HCT116 (cell line): Measurements from ENCODE around the gene TELO2. TPM values are rescaled to one million over a fixed set of nuclear protein-coding genes. Genes with fewer than 3 reads are reported as not detected.

Experiments
- ATAC-seq: fragments of 200-7000 bp; cut with Tn5 transposase; 2 replicates; pipeline ENCODE4 v1.9.1; 2020; ENCODE audit warnings: mild to moderate bottlenecking, moderate library complexity
- BruUV-seq: library from RNA; stranded (reverse); fragments of 400-500 nt; replicated peaks from 2 replicates; lab custom pipeline; 2021; lab: Mats Ljungman, UMichigan
- CTCF ChIA-PET: fragments of 300-600 bp; sonication (Branson Sonifier 250); formaldehyde crosslinking; loops from one replicate; lab custom pipeline; 2021; ENCODE audit warnings: antibody characterized with exemption; lab: Charles Lee
- POLR2A ChIA-PET: fragments of 300-600, 350-600 bp; sonication (Branson Sonifier 250); formaldehyde crosslinking; loops from one replicate; lab custom pipeline; 2021; ENCODE audit warnings: antibody characterized with exemption; lab: Charles Lee
- RAD21 ChIA-PET, 2 experiments: fragments of 300-600 bp; sonication (Branson Sonifier 250); formaldehyde crosslinking; loops; one replicate each; lab custom pipeline; 2023; ENCODE audit warnings: low total read pairs in 2 of 2; ENCODE audit not compliant: uncharacterized antibody in 2 of 2, unreplicated experiment in 2 of 2, low non-redundant PET in 1 of 2; lab: Charles Lee
- DNase-seq: peaks from one replicate; pipeline ENCODE4 v3.0.0-alpha.2; 2010; ENCODE audit warnings: low read depth, low spot score
- H2AFZ ChIP-seq: fragments of 200-600 bp; shearing (Covaris generic), sonication (generic); 2 replicates; pipeline ENCODE4 v1.6.1; 2017; ENCODE audit warnings: low read depth, mixed run types, mixed read lengths, antibody characterized with exemption, low read length; ENCODE audit not compliant: poor library complexity, severe bottlenecking
- H3K27ac ChIP-seq: 2 replicates; pipeline ENCODE4 v1.5.1; 2012; ENCODE audit warnings: low read depth, low read length
- H3K27me3 ChIP-seq: fragments of 200-600 bp; sonication (generic); 2 replicates; pipeline ENCODE4 v1.6.1; 2016; ENCODE audit warnings: mixed run types, low read length, mixed read lengths; ENCODE audit not compliant: insufficient read depth
- H3K36me3 ChIP-seq, 2 experiments: fragments of 200-500 bp in 1 of 2; fragments of 200-600 bp in 1 of 2; sonication (Bioruptor generic) in 1 of 2; sonication (generic) in 1 of 2; 2 replicates each; pipeline versions ENCODE4 v1.5.1 to v1.6.1; 2014 to 2016; ENCODE audit warnings: low read length in 2 of 2, inconsistent platforms in 1 of 2, mixed read lengths in 1 of 2, mixed run types in 1 of 2; ENCODE audit not compliant: insufficient read depth in 2 of 2, control insufficient read depth in 1 of 2
- H3K4me1 ChIP-seq, 2 experiments: fragments of 200-600 bp in 1 of 2; sonication (generic) in 1 of 2; 2 replicates each; pipeline versions ENCODE4 v1.5.1 to v1.6.1; 2012 to 2017; ENCODE audit warnings: low read length in 2 of 2, inconsistent platforms in 1 of 2, mild to moderate bottlenecking in 1 of 2, mixed read lengths in 1 of 2, mixed run types in 1 of 2, moderate library complexity in 1 of 2; ENCODE audit not compliant: insufficient read depth in 2 of 2, control insufficient read depth in 1 of 2
- H3K4me2 ChIP-seq: fragments of 200-600 bp; sonication (generic); 2 replicates; pipeline ENCODE4 v1.6.1; 2017; ENCODE audit warnings: mixed run types, low read length, mixed read lengths
- H3K4me3 ChIP-seq, 2 experiments: fragments of 200-600 bp in 1 of 2; sonication (generic) in 1 of 2; replicated peaks in 1 of 2; 2 replicates each; pipeline ENCODE4 v1.5.1; 2011 to 2016; ENCODE audit warnings: low read length in 2 of 2, control low read depth in 1 of 2, low read depth in 1 of 2, mild to moderate bottlenecking in 1 of 2, mixed read lengths in 1 of 2, mixed run types in 1 of 2
- H3K79me2 ChIP-seq: fragments of 200-600 bp; sonication (generic); 2 replicates; pipeline ENCODE4 v1.6.1; 2017; ENCODE audit warnings: mild to moderate bottlenecking, mixed run types, low read length, moderate library complexity, mixed read lengths; ENCODE audit not compliant: insufficient read depth
- H3K9ac ChIP-seq: fragments of 200-600 bp; sonication (generic); 2 replicates; pipeline ENCODE4 v1.6.1; 2016; ENCODE audit warnings: low read length, mixed read lengths
- H3K9me2 ChIP-seq: fragments of 200-600 bp; sonication (generic), shearing (Covaris generic); 2 replicates; pipeline ENCODE4 v1.6.1; 2017; ENCODE audit warnings: mixed run types, mild to moderate bottlenecking, moderate library complexity; ENCODE audit not compliant: insufficient read depth
- H3K9me3 ChIP-seq, 2 experiments: fragments of 200-500 bp in 1 of 2; fragments of 200-600 bp in 1 of 2; sonication (Bioruptor generic) in 1 of 2; sonication (generic) in 1 of 2; 2 replicates each; pipeline ENCODE4 v1.6.1; 2014 to 2017; ENCODE audit warnings: low read length in 2 of 2, mixed read lengths in 2 of 2, inconsistent platforms in 1 of 2, low read depth in 1 of 2, mild to moderate bottlenecking in 1 of 2, mixed run types in 1 of 2, moderate library complexity in 1 of 2; ENCODE audit not compliant: control insufficient read depth in 1 of 2, insufficient read depth in 1 of 2
- H4K20me1 ChIP-seq: fragments of 200-600 bp; sonication (generic), shearing (Covaris generic); 2 replicates; pipeline ENCODE4 v1.6.1; 2017; ENCODE audit warnings: mixed run types, mild to moderate bottlenecking, moderate library complexity; ENCODE audit not compliant: insufficient read depth
- CBX3 ChIP-seq: IDR thresholded peaks from 2 replicates; pipeline ENCODE4 v1.6.1; 2012; ENCODE audit warnings: low read depth
- CEBPB ChIP-seq: IDR thresholded peaks from 2 replicates; pipeline ENCODE4 v1.6.1; 2012; ENCODE audit warnings: low read depth
- EGR1 ChIP-seq: IDR thresholded peaks from 2 replicates; pipeline ENCODE4 v1.6.1; 2012; ENCODE audit warnings: low read depth
- ELF1 ChIP-seq: IDR thresholded peaks from 2 replicates; pipeline ENCODE4 v1.6.1; 2012; ENCODE audit warnings: low read depth, borderline replicate concordance
- EZH2 ChIP-seq: fragments of 200-600 bp; sonication (generic); IDR thresholded peaks from 2 replicates; pipeline ENCODE4 v1.6.1; 2017; ENCODE audit warnings: antibody characterized with exemption, mixed run types
- JUND ChIP-seq: IDR thresholded peaks from 2 replicates; pipeline ENCODE4 v1.6.1; 2012
- POLR2A ChIP-seq: IDR thresholded peaks from 2 replicates; pipeline ENCODE4 v1.7.0; 2011; ENCODE audit warnings: borderline replicate concordance; ENCODE audit not compliant: insufficient read depth, insufficient read length; ENCODE audit errors: extremely low read depth
- RAD21 ChIP-seq: IDR thresholded peaks from 2 replicates; pipeline ENCODE4 v1.6.1; 2012; ENCODE audit warnings: low read depth, mild to moderate bottlenecking
- SP1 ChIP-seq: IDR thresholded peaks from 2 replicates; pipeline ENCODE4 v1.6.1; 2012; ENCODE audit warnings: low read depth
- TCF7L2 ChIP-seq: IDR thresholded peaks from 2 replicates; pipeline ENCODE4 v1.7.0; 2011; ENCODE audit warnings: borderline replicate concordance, inconsistent platforms; ENCODE audit not compliant: insufficient read depth, insufficient read length; ENCODE audit errors: extremely low read depth
- intact Hi-C: fragments of 100-400 bp; cut with micrococcal nuclease; formaldehyde crosslinking; loops from 2 replicates; pipeline ENCODE4 v1.10.0; 2022
- total RNA-seq: library from RNA; stranded (reverse); gene quantifications from one replicate; pipeline ENCODE4 v1.2.1, GENCODE V29; 2021; ENCODE audit not compliant: unreplicated experiment
- TF ChIP-seq, protein P1 (sequence below): IDR thresholded peaks from 2 replicates; pipeline ENCODE4 v1.6.1; 2011; ENCODE audit warnings: mild to moderate bottlenecking, low read length, moderate library complexity; ENCODE audit not compliant: insufficient replicate concordance; ENCODE audit errors: extremely low read depth
- TF ChIP-seq, protein P2 (sequence below): IDR thresholded peaks from 2 replicates; pipeline ENCODE4 v1.6.1; 2012

The TELO2 gene
- total RNA-seq, 1 experiment from 2014 or later, result 74.3 TPM

GRCh38 chr16:1539720-1540555 lies 46.8 kb downstream of the TELO2 start:
- H3K9me3 ChIP-seq, result no peaks in the 10 kb centered on the region
- no peaks in the 10 kb centered on the region for H3K36me3 ChIP-seq

More at GRCh38 chr16:1539720-1540555, 46.8 kb downstream of the TELO2 start:
- TF ChIP-seq POLR2A, result no peak
- TF ChIP-seq SP1, result no peak
- no peak for TF ChIP-seq CBX3
- TF ChIP-seq EZH2, result no peak
- no peak for TF ChIP-seq RAD21
- no peak for TF ChIP-seq TCF7L2
- TF ChIP-seq JUND, result no peak
- no peak for TF ChIP-seq ELF1
- no peak for TF ChIP-seq EGR1
- no peak for TF ChIP-seq CEBPB
- TF ChIP-seq, protein P1, sequence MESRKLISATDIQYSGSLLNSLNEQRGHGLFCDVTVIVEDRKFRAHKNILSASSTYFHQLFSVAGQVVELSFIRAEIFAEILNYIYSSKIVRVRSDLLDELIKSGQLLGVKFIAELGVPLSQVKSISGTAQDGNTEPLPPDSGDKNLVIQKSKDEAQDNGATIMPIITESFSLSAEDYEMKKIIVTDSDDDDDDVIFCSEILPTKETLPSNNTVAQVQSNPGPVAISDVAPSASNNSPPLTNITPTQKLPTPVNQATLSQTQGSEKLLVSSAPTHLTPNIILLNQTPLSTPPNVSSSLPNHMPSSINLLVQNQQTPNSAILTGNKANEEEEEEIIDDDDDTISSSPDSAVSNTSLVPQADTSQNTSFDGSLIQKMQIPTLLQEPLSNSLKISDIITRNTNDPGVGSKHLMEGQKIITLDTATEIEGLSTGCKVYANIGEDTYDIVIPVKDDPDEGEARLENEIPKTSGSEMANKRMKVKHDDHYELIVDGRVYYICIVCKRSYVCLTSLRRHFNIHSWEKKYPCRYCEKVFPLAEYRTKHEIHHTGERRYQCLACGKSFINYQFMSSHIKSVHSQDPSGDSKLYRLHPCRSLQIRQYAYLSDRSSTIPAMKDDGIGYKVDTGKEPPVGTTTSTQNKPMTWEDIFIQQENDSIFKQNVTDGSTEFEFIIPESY, result no peak
- TF ChIP-seq, protein P2, sequence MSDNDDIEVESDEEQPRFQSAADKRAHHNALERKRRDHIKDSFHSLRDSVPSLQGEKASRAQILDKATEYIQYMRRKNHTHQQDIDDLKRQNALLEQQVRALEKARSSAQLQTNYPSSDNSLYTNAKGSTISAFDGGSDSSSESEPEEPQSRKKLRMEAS, result no peak
- intact Hi-C loops, result no loop called here
- Histone ChIP-seq H2AFZ (no peak overlapping the region), H3K4me3 (no peak overlapping the region), H3K27ac (no peak overlapping the region), H4K20me1 (no peaks in the 10 kb centered on the region), H3K79me2 (no peaks in the 10 kb centered on the region), H3K9me2 (no peaks in the 10 kb centered on the region), H3K4me1 (peaks cover 19 to 25% of the 10 kb centered on the region in 2 experiments), H3K27me3 (no peaks in the 10 kb centered on the region), H3K4me2 (no peak overlapping the region), H3K9ac (no peak overlapping the region)
- ChIA-PET CTCF (no interaction called here), POLR2A (no interaction called here), RAD21 (no interaction called here)
- BruUV-seq, result no TSS peak
- ATAC-seq (no peak), DNase-seq (no peak)
